Sigmoid colon (tissue), 7 donors: ENCODE results near the gene TPRA1. TPM values are rescaled to one million over a fixed set of nuclear protein-coding genes. Genes with fewer than 3 reads are reported as not detected.

Source experiments
- DNase-seq: peaks from one replicate; pipeline ENCODE4 v3.0.0-alpha.2; 2019
- H3K27ac ChIP-seq, 4 donors: fragments of 200-600 bp; sonication (generic); one replicate each; pipeline ENCODE4 v1.5.1; 2016 to 2019; ENCODE audit warnings: mild to moderate bottlenecking in 1 of 4
- H3K27me3 ChIP-seq, 3 donors: fragments of 200-600 bp; sonication (generic); one replicate each; pipeline ENCODE4 v1.5.1; 2019; ENCODE audit warnings: mild to moderate bottlenecking in 1 of 3
- H3K36me3 ChIP-seq, 4 donors: fragments of 200-600 bp; sonication (generic); one replicate each; pipeline ENCODE4 v1.5.1; 2016 to 2019
- H3K4me1 ChIP-seq, 4 donors: fragments of 200-600 bp; sonication (generic); one replicate each; pipeline ENCODE4 v1.5.1; 2017 to 2019
- H3K4me3 ChIP-seq, 4 donors: fragments of 200-600 bp; sonication (generic); one replicate each; pipeline ENCODE4 v1.5.1; 2017 to 2019; ENCODE audit warnings: mild to moderate bottlenecking in 2 of 4, moderate library complexity in 1 of 4
- H3K9me3 ChIP-seq, 4 donors: fragments of 200-600 bp in 3 of 4; sonication (generic) in 3 of 4; one replicate each; pipeline versions ENCODE4 v1.5.1 to v1.6.1; 2013 to 2019
- CTCF ChIP-seq, 4 experiments: fragments of 450-650 bp in 3 of 4; fragments of 200-600 bp in 1 of 4; IDR thresholded peaks; one replicate each; pipeline ENCODE4 v1.5.1; 2016 to 2019; ENCODE audit warnings: antibody characterized with exemption in 4 of 4, mild to moderate bottlenecking in 3 of 4, moderate library complexity in 2 of 4
- EP300 ChIP-seq, 4 donors: sonication (generic); formaldehyde crosslinking; IDR thresholded peaks; one replicate each; pipeline ENCODE4 v1.6.1; 2017; ENCODE audit warnings: antibody characterized with exemption in 4 of 4
- POLR2A ChIP-seq, 2 donors: fragments of 450-650 bp; IDR thresholded peaks; one replicate each; pipeline ENCODE4 v1.6.1; 2016; ENCODE audit warnings: antibody characterized with exemption in 2 of 2, mild to moderate bottlenecking in 2 of 2, moderate library complexity in 2 of 2
- POLR2AphosphoS5 ChIP-seq, 4 donors: sonication (generic); formaldehyde crosslinking; IDR thresholded peaks; one replicate each; pipeline ENCODE4 v1.6.1; 2017; ENCODE audit warnings: antibody characterized with exemption in 4 of 4
- WGBS, 2 donors: extraction: QIAGEN DNeasy Blood & Tissue Kit; methylation state at CpG; one replicate each; pipeline ENCODE4 v1.1.7; 2013; 5-methylcytosine and 5-hydroxymethylcytosine counted together
- intact Hi-C: fragments of 100-400 bp; cut with DNase I; formaldehyde crosslinking; loops from one replicate; pipeline ENCODE4 v1.15.1; 2023
- polyA plus RNA-seq, 3 donors: library from polyadenylated mRNA; stranded (reverse); fragments of 200-250 nt; gene quantifications; one replicate each; pipeline ENCODE4 v1.2.3, GENCODE V29; 2013
- total RNA-seq, 4 donors: library from RNA; depleted of rRNA; stranded (reverse); fragments of >200 nt; gene quantifications; one replicate each; pipeline ENCODE4 v1.1.0, GENCODE V29; 2016
- donor health status: healthy with polysubstance abuse.
- donor health status: Bipolar disorder and iron deficiency.
- donor health status: healthy.

The TPRA1 gene
- total and polyA plus RNA-seq, 7 donors, result 7.2 to 33.2 (median 28.5) TPM

GRCh38 chr3:127613406-127613805 lies 22.9 kb upstream of the TPRA1 start:
- no peaks in the 10 kb centered on the region for H3K9me3 ChIP-seq
- H3K4me3 ChIP-seq, result no peak overlapping the region
- no peak for TF ChIP-seq CTCF (IDR thresholded peaks at IDR 0.05)
- no peak for TF ChIP-seq POLR2A (IDR thresholded peaks at IDR 0.05)
- TF ChIP-seq EP300 (IDR thresholded peaks at IDR 0.05), result no peak
- TF ChIP-seq POLR2AphosphoS5 (IDR thresholded peaks at IDR 0.05), result no peak
- no peaks in the 10 kb centered on the region for H3K4me1 ChIP-seq
- intact Hi-C loops, result no loop called here
- no peaks in the 10 kb centered on the region for H3K27me3 ChIP-seq
- no peak for DNase-seq
- no peak overlapping the region for H3K27ac ChIP-seq
- peaks cover 0 to 27% (median 0%) of the 10 kb centered on the region in 4 donors for H3K36me3 ChIP-seq

DNA sequence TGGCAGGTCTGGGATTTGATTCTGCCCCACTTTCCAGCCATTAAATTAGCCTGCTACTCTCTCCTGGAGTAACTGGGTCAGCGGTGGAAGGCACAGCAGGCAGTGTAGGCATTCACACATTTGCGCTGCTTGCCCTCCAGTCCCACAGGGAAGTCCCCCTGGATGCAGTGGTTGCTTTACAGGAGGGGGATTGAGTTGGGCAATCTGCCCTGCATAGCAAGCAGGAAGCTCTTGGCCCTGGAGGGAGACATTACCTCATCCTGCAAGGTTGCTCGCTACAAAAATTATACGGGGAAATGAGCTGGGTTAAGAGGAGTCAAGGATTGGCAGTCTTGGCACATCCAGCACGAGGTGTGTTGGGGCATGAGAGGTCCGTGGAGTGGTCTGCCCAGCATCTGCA lies 22.4 kb upstream of the TPRA1 start:
- TF ChIP-seq POLR2A (IDR thresholded peaks at IDR 0.05) (no peak), EP300 (IDR thresholded peaks at IDR 0.05) (no peak), POLR2AphosphoS5 (IDR thresholded peaks at IDR 0.05) (no peak), CTCF (IDR thresholded peaks at IDR 0.05) (no peak)
- Histone ChIP-seq H3K4me1 (no peaks in the 10 kb centered on the region), H3K36me3 (peaks cover 0 to 27% (median 0%) of the 10 kb centered on the region in 4 donors), H3K9me3 (no peaks in the 10 kb centered on the region), H3K4me3 (no peak overlapping the region), H3K27me3 (no peaks in the 10 kb centered on the region), H3K27ac (no peak overlapping the region)
- WGBS, 2 donors, result 84% methylated on average over 6 of the region's 6 CpGs
- intact Hi-C loops, result no loop called here
- DNase-seq, result no peak

- TF ChIP-seq POLR2A (IDR thresholded peaks at IDR 0.05), result no peak
- TF ChIP-seq CTCF (IDR thresholded peaks at IDR 0.05), result no peak
- TF ChIP-seq EP300 (IDR thresholded peaks at IDR 0.05), result no peak
- no peak for TF ChIP-seq POLR2AphosphoS5 (IDR thresholded peaks at IDR 0.05)
- Histone ChIP-seq H3K4me1 (no peaks in the 10 kb centered on the region), H3K9me3 (no peaks in the 10 kb centered on the region), H3K4me3 (no peak overlapping the region), H3K36me3 (peaks cover 0 to 36% (median 0%) of the 10 kb centered on the region in 4 donors), H3K27ac (no peak overlapping the region), H3K27me3 (no peaks in the 10 kb centered on the region)
- no peak for DNase-seq
- intact Hi-C loops, result no loop called here
- 92 to 96% methylated on average over 8 of the region's 8 CpGs for WGBS, 2 donors
These were observed 20.7 kb upstream of the TPRA1 start for GRCh38 chr3:127611251-127611650.

- no peak overlapping the region for H3K4me3 ChIP-seq
- no peaks in the 10 kb centered on the region for H3K4me1 ChIP-seq
- no peaks in the 10 kb centered on the region for H3K27me3 ChIP-seq
- intact Hi-C loops, result no loop called here
- no peak overlapping the region for H3K27ac ChIP-seq
- WGBS, 2 donors, result 87 to 88% methylated on average over 5 of the region's 5 CpGs
- TF ChIP-seq CTCF (IDR thresholded peaks at IDR 0.05) (no peak), EP300 (IDR thresholded peaks at IDR 0.05) (no peak), POLR2A (IDR thresholded peaks at IDR 0.05) (no peak), POLR2AphosphoS5 (IDR thresholded peaks at IDR 0.05) (no peak)
- no peak for DNase-seq
- H3K36me3 ChIP-seq, result peaks cover 0 to 44% (median 0%) of the 10 kb centered on the region in 4 donors
- H3K9me3 ChIP-seq, result no peaks in the 10 kb centered on the region
These were observed 19.6 kb upstream of the TPRA1 start for GRCh38 chr3:127610105-127610504.

DNA sequence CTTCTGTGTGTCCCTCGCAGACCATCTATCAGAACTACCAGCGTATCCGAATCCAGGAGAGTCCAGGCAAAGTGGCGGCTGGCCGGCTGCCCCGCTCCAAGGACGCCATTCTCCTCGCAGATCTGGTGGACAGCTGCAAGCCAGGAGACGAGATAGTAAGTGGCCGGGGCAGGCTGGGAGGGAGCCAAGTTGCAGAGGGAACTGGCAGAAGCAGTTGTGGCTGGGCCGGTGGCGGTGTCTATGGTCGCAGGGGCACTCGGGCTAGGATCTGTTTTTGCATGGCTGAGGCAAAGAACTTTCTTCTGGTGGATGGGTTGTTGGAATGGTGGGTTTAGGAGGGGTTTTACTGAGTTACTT lies 17.8 kb upstream of the TPRA1 start:
- DNase-seq, result no peak
- no peaks in the 10 kb centered on the region for H3K4me1 ChIP-seq
- peaks cover 0 to 47% (median 0%) of the 10 kb centered on the region in 4 donors for H3K36me3 ChIP-seq
- 96% methylated on average over 14 of the region's 14 CpGs for WGBS, 2 donors
- H3K27ac ChIP-seq, result no peak overlapping the region
- H3K4me3 ChIP-seq, result no peak overlapping the region
- no peaks in the 10 kb centered on the region for H3K27me3 ChIP-seq
- intact Hi-C loops, result no loop called here
- no peaks in the 10 kb centered on the region for H3K9me3 ChIP-seq
- TF ChIP-seq EP300 (IDR thresholded peaks at IDR 0.05) (no peak), POLR2AphosphoS5 (IDR thresholded peaks at IDR 0.05) (no peak)
